Measurements from ENCODE around the gene SWSAP1. TPM values are rescaled to one million over a fixed set of nuclear protein-coding genes. Genes with fewer than 3 reads are reported as not detected.

SWSAP1 gene
- total and polyA plus RNA-seq, 2 of the 8 experiments (the other 6 are each of a cell fraction or from before 2014, with no cell fraction given) = 3.1 to 5.2 TPM

GRCh38 chr19:11370744-11371143 lies 3.7 kb upstream of the SWSAP1 start (continued):
- TF ChIP-seq USF2 (IDR thresholded peaks at IDR 0.05; ENCODE audit: low read length) = no peak
- no peak for TF ChIP-seq EGR1 (IDR thresholded peaks at IDR 0.05; ENCODE audit: borderline replicate concordance, low read depth, low read length)
- no peak for TF ChIP-seq SIN3A (conservative IDR thresholded peaks at IDR 0.05 in 1 of 2, IDR thresholded peaks at IDR 0.05 in 1 of 2; ENCODE audit: low read depth in 1 of 2, low read length in 2 of 2)
- TF ChIP-seq SRF (IDR thresholded peaks at IDR 0.05; ENCODE audit: low read depth, low read length) = no peak
- TF ChIP-seq FOSL1 (IDR thresholded peaks at IDR 0.05; ENCODE audit: insufficient read depth, low read depth, low read length) = no peak
- TF ChIP-seq SUZ12 (IDR thresholded peaks at IDR 0.05; ENCODE audit: low read length) = no peak
- TF ChIP-seq KDM5A (IDR thresholded peaks at IDR 0.05; ENCODE audit: low read length) = no peak
